ENCODE data around the gene ZDHHC6.
"Not testable (repeated sequence)": the region's sequence is repeated elsewhere in the genome, so short reads cannot be mapped to it uniquely, and the experiment has no call there.

ZDHHC6 gene

DNA sequence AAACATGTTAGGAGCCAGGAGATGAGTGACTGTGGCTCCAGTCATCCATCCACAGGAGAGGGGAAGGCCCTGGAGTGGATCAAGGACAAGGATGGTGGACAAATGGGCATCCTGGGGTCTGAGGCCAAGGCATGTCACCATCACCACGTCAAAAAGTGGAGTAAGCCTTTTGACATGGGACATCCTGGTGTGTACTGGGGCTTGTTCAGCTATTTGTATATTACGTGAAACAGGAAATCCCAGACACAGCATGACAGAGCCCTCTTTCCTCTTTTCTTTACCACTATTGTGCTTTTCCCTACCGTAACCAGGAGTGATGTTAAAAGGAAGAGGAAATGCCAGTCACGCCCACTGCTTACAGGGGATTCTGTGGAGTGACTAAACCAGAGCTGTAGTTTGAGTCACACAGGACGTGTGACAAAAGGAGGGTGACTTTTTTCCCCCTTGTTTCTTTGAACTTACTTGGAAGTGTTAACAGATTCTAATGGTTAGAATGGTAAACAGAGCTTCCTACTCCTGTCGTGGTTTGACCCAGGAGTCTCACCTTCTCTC lies 57.4 kb downstream of the ZDHHC6 start:
- TF ChIP-seq, protein P1, sequence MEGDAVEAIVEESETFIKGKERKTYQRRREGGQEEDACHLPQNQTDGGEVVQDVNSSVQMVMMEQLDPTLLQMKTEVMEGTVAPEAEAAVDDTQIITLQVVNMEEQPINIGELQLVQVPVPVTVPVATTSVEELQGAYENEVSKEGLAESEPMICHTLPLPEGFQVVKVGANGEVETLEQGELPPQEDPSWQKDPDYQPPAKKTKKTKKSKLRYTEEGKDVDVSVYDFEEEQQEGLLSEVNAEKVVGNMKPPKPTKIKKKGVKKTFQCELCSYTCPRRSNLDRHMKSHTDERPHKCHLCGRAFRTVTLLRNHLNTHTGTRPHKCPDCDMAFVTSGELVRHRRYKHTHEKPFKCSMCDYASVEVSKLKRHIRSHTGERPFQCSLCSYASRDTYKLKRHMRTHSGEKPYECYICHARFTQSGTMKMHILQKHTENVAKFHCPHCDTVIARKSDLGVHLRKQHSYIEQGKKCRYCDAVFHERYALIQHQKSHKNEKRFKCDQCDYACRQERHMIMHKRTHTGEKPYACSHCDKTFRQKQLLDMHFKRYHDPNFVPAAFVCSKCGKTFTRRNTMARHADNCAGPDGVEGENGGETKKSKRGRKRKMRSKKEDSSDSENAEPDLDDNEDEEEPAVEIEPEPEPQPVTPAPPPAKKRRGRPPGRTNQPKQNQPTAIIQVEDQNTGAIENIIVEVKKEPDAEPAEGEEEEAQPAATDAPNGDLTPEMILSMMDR (IDR thresholded peaks at IDR 0.05; ENCODE audit: low read depth, low read length) = no peak
- DNase-seq (ENCODE audit: extremely low read depth, low read depth) = no peak

DNA sequence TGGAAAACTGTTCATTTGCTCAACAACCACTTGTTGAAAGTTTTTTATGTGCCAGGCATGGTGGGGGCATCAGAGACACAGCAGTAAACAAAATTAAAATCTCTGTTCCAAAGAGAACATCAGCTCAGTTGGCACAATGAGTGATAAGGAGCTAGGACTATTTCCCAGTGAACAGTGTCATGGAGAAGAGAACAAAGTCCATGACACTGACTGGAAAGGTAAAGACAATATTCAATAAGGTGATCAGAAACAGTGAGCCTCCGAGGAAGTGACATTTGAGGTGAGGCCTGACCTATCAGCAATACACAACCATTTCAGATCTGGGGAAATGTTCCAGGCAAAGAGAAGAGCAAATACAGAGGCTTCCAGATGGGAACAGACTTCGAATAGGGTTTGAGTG lies 58.2 kb downstream of the ZDHHC6 start:
- no peak for DNase-seq (ENCODE audit: extremely low read depth, low read depth)
- TF ChIP-seq, protein P1 (IDR thresholded peaks at IDR 0.05; ENCODE audit: low read depth, low read length) = no peak

DNA sequence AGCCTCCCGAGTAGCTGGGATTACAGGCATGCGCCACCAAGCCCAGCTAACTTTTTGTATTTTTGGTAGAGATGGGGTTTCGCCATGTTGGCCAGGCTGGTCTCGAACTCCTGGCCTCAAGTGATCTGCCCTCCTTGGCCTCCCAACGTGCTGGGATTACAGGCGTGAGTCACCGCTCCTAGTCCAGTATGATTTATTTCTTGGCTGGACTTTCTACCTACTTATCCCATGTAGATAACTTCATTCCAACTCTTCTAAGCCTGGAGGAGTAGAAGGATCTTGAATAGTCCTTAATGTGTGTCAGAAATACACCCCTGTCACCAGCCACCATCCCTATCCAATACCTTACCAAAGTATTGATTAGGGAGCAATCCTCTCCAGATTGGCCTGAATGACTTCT lies 58.7 kb downstream of the ZDHHC6 start:
- DNase-seq (ENCODE audit: extremely low read depth, low read depth) = not testable (repeated sequence)

DNA sequence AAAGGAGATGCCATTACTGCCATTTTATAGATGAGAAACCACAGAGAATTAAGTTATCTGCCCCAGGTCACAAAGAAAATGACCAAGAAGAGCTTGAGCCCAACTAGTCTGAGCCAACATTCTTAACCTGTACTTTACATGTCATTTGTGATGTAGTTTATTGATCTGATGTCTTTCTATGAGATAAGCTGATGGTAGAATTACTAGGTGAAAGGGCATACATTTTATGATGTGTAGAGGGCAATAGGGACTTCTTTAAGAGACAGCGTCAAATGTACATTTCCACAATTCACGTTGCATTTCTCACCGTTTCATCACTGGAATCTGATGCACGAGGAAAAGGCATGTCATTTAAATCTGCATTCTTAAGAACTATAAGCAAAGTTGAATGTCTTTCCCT lies 61.5 kb downstream of the ZDHHC6 start:
- TF ChIP-seq, protein P1 (IDR thresholded peaks at IDR 0.05; ENCODE audit: low read depth, low read length) = no peak
- DNase-seq (ENCODE audit: extremely low read depth, low read depth) = no peak

DNA sequence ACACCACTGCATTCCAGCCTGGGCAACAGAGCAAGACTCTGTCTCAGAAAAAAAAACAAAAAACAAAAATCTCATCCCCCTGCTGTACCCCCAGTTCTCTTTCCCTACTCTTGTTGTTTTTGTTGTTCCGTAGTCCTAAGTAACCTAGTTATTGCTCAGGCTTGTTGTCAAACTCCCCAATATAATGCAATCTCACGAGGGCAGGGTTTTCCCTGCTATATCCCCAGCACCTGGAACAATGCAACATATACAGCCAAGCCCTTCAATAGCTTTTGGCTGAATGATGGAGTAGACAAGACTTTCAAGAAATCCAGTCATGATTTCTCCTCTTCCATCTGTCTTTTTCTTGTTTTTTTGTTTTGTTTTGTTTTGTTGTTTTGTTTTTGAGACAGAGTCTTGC lies 62.6 kb downstream of the ZDHHC6 start:
- TF ChIP-seq, protein P1 (IDR thresholded peaks at IDR 0.05; ENCODE audit: low read depth, low read length) = no peak
- no peak for DNase-seq (ENCODE audit: extremely low read depth, low read depth)

DNA sequence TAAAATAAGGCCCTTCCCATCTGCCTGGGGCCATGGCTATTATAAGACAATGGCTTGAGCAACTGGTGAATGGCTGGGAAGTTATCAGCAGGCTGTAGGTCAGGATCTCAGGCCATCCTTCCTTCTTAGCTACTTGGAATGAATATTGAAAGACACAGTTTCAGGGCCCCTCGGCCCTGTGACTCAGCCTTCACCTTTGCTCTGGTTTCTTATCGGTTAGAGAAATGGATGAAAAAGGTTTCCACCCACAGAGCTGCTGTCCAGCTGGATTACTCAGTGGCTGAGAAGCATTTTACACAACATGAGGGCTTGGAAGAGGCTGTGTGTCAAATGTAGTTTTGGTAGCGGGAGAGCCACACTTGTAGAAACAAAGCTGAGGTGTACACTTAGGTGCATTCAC lies 63.4 kb downstream of the ZDHHC6 start:
- TF ChIP-seq, protein P1 (IDR thresholded peaks at IDR 0.05; ENCODE audit: low read depth, low read length) = no peak
- peak; percentile 11 for DNase-seq (ENCODE audit: extremely low read depth, low read depth)

DNA sequence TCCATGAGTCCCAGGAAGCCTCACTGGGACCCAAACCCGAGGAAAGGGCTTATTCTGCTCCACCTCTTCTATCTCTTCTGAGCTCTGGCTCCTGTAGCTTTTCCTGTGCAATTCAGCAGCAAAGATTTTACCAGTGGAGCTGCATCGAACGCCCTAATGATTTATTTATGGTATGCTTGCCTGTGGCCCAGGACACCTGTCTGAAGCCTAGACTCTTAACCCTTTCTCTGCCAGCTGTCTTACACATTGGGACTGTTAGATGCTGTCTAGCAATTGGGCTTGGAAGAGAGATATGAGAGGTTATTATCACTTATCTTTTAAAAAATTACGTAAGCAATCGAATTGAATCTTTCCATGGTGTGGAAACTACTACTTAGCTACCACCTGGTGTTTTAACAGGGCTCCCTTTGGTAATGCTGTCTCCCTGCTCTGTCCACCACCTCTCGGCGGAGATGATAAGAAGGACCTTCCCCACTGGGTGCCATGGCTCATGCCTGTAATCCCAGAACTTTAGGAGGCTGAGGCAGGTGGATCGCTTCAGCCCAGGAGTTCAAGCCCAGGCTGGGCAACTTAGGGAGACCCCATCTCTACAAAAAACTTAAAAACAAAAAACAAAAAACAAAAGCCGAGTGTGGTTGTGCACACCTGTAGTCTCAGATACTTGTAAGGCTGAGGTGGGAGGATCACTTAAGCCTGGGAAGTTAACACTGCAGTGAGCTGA lies 64.0 kb downstream of the ZDHHC6 start:
- TF ChIP-seq, protein P1 (IDR thresholded peaks at IDR 0.05; ENCODE audit: low read depth, low read length) = no peak
- DNase-seq (ENCODE audit: extremely low read depth, low read depth) = no peak
